Measurements from ENCODE around the gene PRDM11. TPM values are rescaled to one million over a fixed set of nuclear protein-coding genes. Genes with fewer than 3 reads are reported as not detected.

Gene PRDM11
- total and polyA plus RNA-seq, 2 experiments from 2014 or later = 0.24 to 3.7 TPM

- H3K27ac ChIP-seq = no peak overlapping the region
- no peaks in the 10 kb centered on the region for H4K20me1 ChIP-seq (ENCODE audit: insufficient read depth)
- no peak for TF ChIP-seq EZH2phosphoT487 (IDR thresholded peaks at IDR 0.05; ENCODE audit: insufficient read depth, low read depth)
- no peak for TF ChIP-seq EZH2 (IDR thresholded peaks at IDR 0.05; ENCODE audit: insufficient read depth, poor library complexity, severe bottlenecking)
- H3K27me3 ChIP-seq (replicated peaks; ENCODE audit: insufficient read depth) = peaks cover 18% of the 10 kb centered on the region
- no peaks in the 10 kb centered on the region for H3K9me2 ChIP-seq (ENCODE audit: insufficient read depth)
- no peak overlapping the region for H3K4me3 ChIP-seq
- H3K36me3 ChIP-seq (ENCODE audit: low read depth) = no peaks in the 10 kb centered on the region
- peaks cover 10% of the 10 kb centered on the region for H3F3A ChIP-seq (ENCODE audit: insufficient read depth)
- no peak overlapping the region for H3K9ac ChIP-seq
- DNase-seq = no peak
- H3K9me3 ChIP-seq (ENCODE audit: low read depth) = no peaks in the 10 kb centered on the region
- in situ Hi-C loops (cut with MboI) = no loop called here
- H3K79me2 ChIP-seq (ENCODE audit: insufficient read depth) = no peaks in the 10 kb centered on the region
- H2AFZ ChIP-seq = no peak overlapping the region
- peaks cover 14% of the 10 kb centered on the region for H3K4me1 ChIP-seq (ENCODE audit: insufficient read depth)
- H3K4me2 ChIP-seq (ENCODE audit: unreplicated experiment) = no peak overlapping the region
- WGBS, 2 experiments (ENCODE audit: low coverage in 1 of 2, low lambda C conversion rate in 2 of 2, missing lambda C conversion rate in 2 of 2) = 100% methylated on average over 1 of the region's 1 CpG
Measured at GRCh38 chr11:45266676-45267020, 120.2 kb downstream of the PRDM11 start.

- H3K36me3 ChIP-seq (ENCODE audit: low read depth) = no peaks in the 10 kb centered on the region
- H3F3A ChIP-seq (ENCODE audit: insufficient read depth) = peaks cover 10% of the 10 kb centered on the region
- 53 to 55% methylated on average over 13 to 14 of the region's 14 CpGs for WGBS, 2 experiments (ENCODE audit: low coverage in 1 of 2, low lambda C conversion rate in 2 of 2, missing lambda C conversion rate in 2 of 2)
- H4K20me1 ChIP-seq (ENCODE audit: insufficient read depth) = no peaks in the 10 kb centered on the region
- no peak overlapping the region for H3K27ac ChIP-seq
- no peak overlapping the region for H3K9ac ChIP-seq
- no peaks in the 10 kb centered on the region for H3K9me3 ChIP-seq (ENCODE audit: low read depth)
- peaks cover 18% of the 10 kb centered on the region for H3K27me3 ChIP-seq (replicated peaks; ENCODE audit: insufficient read depth)
- no peak overlapping the region for H2AFZ ChIP-seq
- no peak for DNase-seq
- no peak overlapping the region for H3K4me3 ChIP-seq
- no peak overlapping the region for H3K4me2 ChIP-seq (ENCODE audit: unreplicated experiment)
- TF ChIP-seq EZH2 (IDR thresholded peaks at IDR 0.05; ENCODE audit: insufficient read depth, poor library complexity, severe bottlenecking) (no peak), EZH2phosphoT487 (IDR thresholded peaks at IDR 0.05; ENCODE audit: insufficient read depth, low read depth) (no peak)
- peaks cover 14% of the 10 kb centered on the region for H3K4me1 ChIP-seq (ENCODE audit: insufficient read depth)
- no peaks in the 10 kb centered on the region for H3K79me2 ChIP-seq (ENCODE audit: insufficient read depth)
- in situ Hi-C loops (cut with MboI) = no loop called here
- H3K9me2 ChIP-seq (ENCODE audit: insufficient read depth) = no peaks in the 10 kb centered on the region
Measured at GRCh38 chr11:45267052-45267451, 120.6 kb downstream of the PRDM11 start.

- H3K27me3 ChIP-seq (replicated peaks; ENCODE audit: insufficient read depth) = peaks cover 18% of the 10 kb centered on the region
- no peaks in the 10 kb centered on the region for H3K9me3 ChIP-seq (ENCODE audit: low read depth)
- peaks cover 14% of the 10 kb centered on the region for H3K4me1 ChIP-seq (ENCODE audit: insufficient read depth)
- TF ChIP-seq EZH2 (IDR thresholded peaks at IDR 0.05; ENCODE audit: insufficient read depth, poor library complexity, severe bottlenecking) (no peak), EZH2phosphoT487 (IDR thresholded peaks at IDR 0.05; ENCODE audit: insufficient read depth, low read depth) (no peak)
- H2AFZ ChIP-seq = no peak overlapping the region
- H3K79me2 ChIP-seq (ENCODE audit: insufficient read depth) = no peaks in the 10 kb centered on the region
- no peak overlapping the region for H3K4me2 ChIP-seq (ENCODE audit: unreplicated experiment)
- peaks cover 10% of the 10 kb centered on the region for H3F3A ChIP-seq (ENCODE audit: insufficient read depth)
- H3K27ac ChIP-seq = no peak overlapping the region
- H3K4me3 ChIP-seq = no peak overlapping the region
- H3K9me2 ChIP-seq (ENCODE audit: insufficient read depth) = no peaks in the 10 kb centered on the region
- H3K9ac ChIP-seq = no peak overlapping the region
- in situ Hi-C loops (cut with MboI) = no loop called here
- DNase-seq = no peak
- 60 to 62% methylated on average over 13 of the region's 13 CpGs for WGBS, 2 experiments (ENCODE audit: low coverage in 1 of 2, low lambda C conversion rate in 2 of 2, missing lambda C conversion rate in 2 of 2)
- H4K20me1 ChIP-seq (ENCODE audit: insufficient read depth) = no peaks in the 10 kb centered on the region
- no peaks in the 10 kb centered on the region for H3K36me3 ChIP-seq (ENCODE audit: low read depth)
Measured at GRCh38 chr11:45267652-45268299, 121.3 kb downstream of the PRDM11 start.

GRCh38 chr11:45269678-45270077 is 123.2 kb downstream of the PRDM11 start:
- Histone ChIP-seq H3K9me2 (ENCODE audit: insufficient read depth) (no peaks in the 10 kb centered on the region), H3K4me3 (no peak overlapping the region), H2AFZ (no peak overlapping the region), H3K27me3 (replicated peaks; ENCODE audit: insufficient read depth) (peaks cover 31% of the 10 kb centered on the region), H3K27ac (no peak overlapping the region), H3K9me3 (ENCODE audit: low read depth) (no peaks in the 10 kb centered on the region), H3K4me2 (ENCODE audit: unreplicated experiment) (no peak overlapping the region), H4K20me1 (ENCODE audit: insufficient read depth) (no peaks in the 10 kb centered on the region), H3K79me2 (ENCODE audit: insufficient read depth) (no peaks in the 10 kb centered on the region), H3K36me3 (ENCODE audit: low read depth) (no peaks in the 10 kb centered on the region), H3K9ac (no peak overlapping the region), H3F3A (ENCODE audit: insufficient read depth) (peaks cover 5% of the 10 kb centered on the region), H3K4me1 (ENCODE audit: insufficient read depth) (peaks cover 9% of the 10 kb centered on the region)
- in situ Hi-C loops (cut with MboI) = no loop called here
- no peak for TF ChIP-seq EZH2phosphoT487 (IDR thresholded peaks at IDR 0.05; ENCODE audit: insufficient read depth, low read depth)
- no peak for TF ChIP-seq EZH2 (IDR thresholded peaks at IDR 0.05; ENCODE audit: insufficient read depth, poor library complexity, severe bottlenecking)
- no peak for DNase-seq
